ENCODE measurements around the gene HMGB4.

The HMGB4 gene

DNA sequence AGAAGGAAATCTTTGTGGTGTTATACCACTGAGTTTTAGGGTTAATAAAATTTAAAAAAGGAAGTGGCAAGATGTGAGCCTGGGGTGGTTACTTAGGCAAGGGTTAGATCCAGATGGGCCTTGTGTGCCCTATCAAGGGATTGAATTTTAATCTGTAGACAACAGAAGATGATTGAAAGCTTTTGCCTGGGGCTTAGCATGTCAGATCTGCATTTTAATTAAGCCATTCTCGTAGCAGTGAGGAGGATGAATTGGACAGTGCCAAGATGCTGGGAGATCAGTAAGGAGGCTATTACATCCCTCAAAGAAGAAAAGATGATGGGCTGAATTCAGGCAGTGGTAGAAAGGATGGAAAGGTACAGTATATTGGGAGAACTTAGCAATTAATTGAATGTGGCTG, 42.3 kb downstream of the HMGB4 start:
- WGBS, 2 donors (ENCODE audit: extremely low coverage in 2 of 2, insufficient read length in 2 of 2, insufficient replicate concordance in 1 of 2) = no CpG with 5 or more reads among the region's 1 CpG
- H3K9ac ChIP-seq (ENCODE audit: low read depth, low read length, poor library complexity) = no peak overlapping the region
- no peak overlapping the region for H3K27ac ChIP-seq (replicated peaks; ENCODE audit: low read length)
- H3K23ac ChIP-seq (ENCODE audit: low read depth, low read length, poor library complexity) = no peak overlapping the region
- H4K91ac ChIP-seq (ENCODE audit: low read depth, low read length, poor library complexity) = no peak overlapping the region
- H2BK5ac ChIP-seq (ENCODE audit: low read length) = no peak overlapping the region
- no peak overlapping the region for H3K4ac ChIP-seq (ENCODE audit: low read length)
- H3K27me3 ChIP-seq (ENCODE audit: control insufficient read depth in 3 of 3, insufficient read depth in 3 of 3, low read depth in 1 of 3, low read length in 3 of 3) = no peaks in the 10 kb centered on the region
- H2BK15ac ChIP-seq (ENCODE audit: low read length) = no peak overlapping the region
- no peaks in the 10 kb centered on the region for H3K79me1 ChIP-seq (ENCODE audit: low read depth, low read length)
- H4K8ac ChIP-seq (ENCODE audit: low read depth, low read length) = no peak overlapping the region
- H2AK5ac ChIP-seq (ENCODE audit: low read depth, low read length) = no peak overlapping the region
- peaks cover 0 to 1% of the 10 kb centered on the region in 2 donors for H3K9me3 ChIP-seq (replicated peaks in 1 of 2; ENCODE audit: control insufficient read depth in 2 of 2, insufficient read depth in 1 of 2, low read depth in 1 of 2, low read length in 2 of 2)
- no peak for DNase-seq (ENCODE audit: low spot score)
- H3K4me3 ChIP-seq (ENCODE audit: low read length in 2 of 2) = no peak overlapping the region
- H3K14ac ChIP-seq (ENCODE audit: low read length) = no peak overlapping the region
- H2BK12ac ChIP-seq (ENCODE audit: low read length) = no peak overlapping the region
- H2BK120ac ChIP-seq (ENCODE audit: low read depth, low read length) = no peak overlapping the region
- H3K4me1 ChIP-seq (ENCODE audit: control insufficient read depth in 2 of 2, insufficient read depth in 1 of 2, low read depth in 1 of 2, low read length in 2 of 2) = no peaks in the 10 kb centered on the region
- no peaks in the 10 kb centered on the region for H3K36me3 ChIP-seq (replicated peaks in 1 of 2; ENCODE audit: control insufficient read depth in 2 of 2, insufficient read depth in 2 of 2, low read length in 2 of 2)
- no peak overlapping the region for H2AFZ ChIP-seq (ENCODE audit: low read length)
- H3K18ac ChIP-seq (ENCODE audit: low read length) = no peak overlapping the region
- no peak overlapping the region for H3K4me2 ChIP-seq (ENCODE audit: insufficient read depth, low read length, poor library complexity, severe bottlenecking)

GRCh38 chr1:33908324-33908956, 44.6 kb downstream of the HMGB4 start:
- DNase-seq (ENCODE audit: low spot score) = no peak
- no CpG with 5 or more reads among the region's 11 CpGs for WGBS, 2 donors (ENCODE audit: extremely low coverage in 2 of 2, insufficient read length in 2 of 2, insufficient replicate concordance in 1 of 2)

More at GRCh38 chr1:33908324-33908956, 44.6 kb downstream of the HMGB4 start:
- Histone ChIP-seq H3K18ac (ENCODE audit: low read length) (peak overlapping the region; percentile 39), H3K27ac (replicated peaks; ENCODE audit: low read length) (no peak overlapping the region), H3K4me3 (ENCODE audit: low read length in 2 of 2) (no peak overlapping the region), H2BK120ac (ENCODE audit: low read depth, low read length) (no peak overlapping the region), H3K23ac (ENCODE audit: low read depth, low read length, poor library complexity) (no peak overlapping the region), H4K91ac (ENCODE audit: low read depth, low read length, poor library complexity) (no peak overlapping the region), H2AFZ (ENCODE audit: low read length) (no peak overlapping the region), H3K4me1 (ENCODE audit: control insufficient read depth in 2 of 2, insufficient read depth in 1 of 2, low read depth in 1 of 2, low read length in 2 of 2) (no peaks in the 10 kb centered on the region), H3K4me2 (ENCODE audit: insufficient read depth, low read length, poor library complexity, severe bottlenecking) (no peak overlapping the region), H2BK12ac (ENCODE audit: low read length) (no peak overlapping the region), H2BK5ac (ENCODE audit: low read length) (no peak overlapping the region), H2AK5ac (ENCODE audit: low read depth, low read length) (no peak overlapping the region), H2BK15ac (ENCODE audit: low read length) (no peak overlapping the region), H3K14ac (ENCODE audit: low read length) (no peak overlapping the region), H3K79me1 (ENCODE audit: low read depth, low read length) (no peaks in the 10 kb centered on the region), H3K36me3 (replicated peaks in 1 of 2; ENCODE audit: control insufficient read depth in 2 of 2, insufficient read depth in 2 of 2, low read length in 2 of 2) (no peaks in the 10 kb centered on the region), H3K9ac (ENCODE audit: low read depth, low read length, poor library complexity) (no peak overlapping the region), H3K27me3 (ENCODE audit: control insufficient read depth in 3 of 3, insufficient read depth in 3 of 3, low read depth in 1 of 3, low read length in 3 of 3) (no peaks in the 10 kb centered on the region), H3K9me3 (replicated peaks in 1 of 2; ENCODE audit: control insufficient read depth in 2 of 2, insufficient read depth in 1 of 2, low read depth in 1 of 2, low read length in 2 of 2) (peaks cover 0 to 1% of the 10 kb centered on the region in 2 donors), H4K8ac (ENCODE audit: low read depth, low read length) (no peak overlapping the region), H3K4ac (ENCODE audit: low read length) (no peak overlapping the region)

Data from neuronal stem cell (in vitro differentiated cells).